ENCODE results near the gene PLK3.
A peak's percentile ranks its signal among the peaks of the same experiment; 100 is the strongest.
"Not testable (repeated sequence)": the region's sequence is repeated elsewhere in the genome, so short reads cannot be mapped to it uniquely, and the experiment has no call there.

Gene PLK3

GRCh38 chr1:44810101-44810761 lies 10.1 kb downstream of the PLK3 start:
- DNase-seq = peak; percentile 80 to 93
- Histone ChIP-seq H3K4me3 (peak overlapping the region; percentile 41 to 48), H3K9me3 (no peaks in the 10 kb centered on the region), H3K36me3 (peaks cover 0 to 19% (median 13%) of the 10 kb centered on the region in 3 donors), H3K27ac (peak overlapping the region; percentile 94 to 97), H3K27me3 (no peaks in the 10 kb centered on the region), H3K4me1 (peaks cover 16 to 90% (median 79%) of the 10 kb centered on the region in 4 donors)
- TF ChIP-seq CTCF (IDR thresholded peaks at IDR 0.05) = no peak
- intact Hi-C loops (cut with DNase I; ENCODE audit: low total_unique reads) = no loop called here

GRCh38 chr1:44810762-44811105 lies 10.6 kb downstream of the PLK3 start:
- H3K27me3 ChIP-seq; intact Hi-C loops (cut with DNase I; ENCODE audit: low total_unique reads); H3K4me3 ChIP-seq; H3K9me3 ChIP-seq: not testable (repeated sequence)
- peaks cover 0 to 19% (median 8%) of the 10 kb centered on the region in 3 donors for H3K36me3 ChIP-seq
- peak overlapping the region; percentile 94 to 97 for H3K27ac ChIP-seq
- DNase-seq = peak in 1 of 2 donors; percentile 45
- H3K4me1 ChIP-seq = peaks cover 16 to 84% (median 74%) of the 10 kb centered on the region in 4 donors

GRCh38 chr1:44811234-44811633 lies 11.1 kb downstream of the PLK3 start:
- H3K9me3 ChIP-seq = no peaks in the 10 kb centered on the region
- H3K27me3 ChIP-seq = no peaks in the 10 kb centered on the region
- intact Hi-C loops (cut with DNase I; ENCODE audit: low total_unique reads) = no loop called here
- peaks cover 16 to 80% (median 69%) of the 10 kb centered on the region in 4 donors for H3K4me1 ChIP-seq
- no peak for TF ChIP-seq CTCF (IDR thresholded peaks at IDR 0.05)
- H3K36me3 ChIP-seq = peaks cover 0 to 17% (median 3%) of the 10 kb centered on the region in 3 donors
- no peak overlapping the region for H3K4me3 ChIP-seq
- no peak for DNase-seq
- peak overlapping the region; percentile 94 to 97 for H3K27ac ChIP-seq

GRCh38 chr1:44812822-44813543 lies 12.8 kb downstream of the PLK3 start:
- no peaks in the 10 kb centered on the region for H3K27me3 ChIP-seq
- H3K4me3 ChIP-seq = peak overlapping the region; percentile 51 to 53
- H3K27ac ChIP-seq = peak overlapping the region; percentile 94 to 97
- intact Hi-C loops (cut with DNase I; ENCODE audit: low total_unique reads) = no loop called here
- TF ChIP-seq CTCF (IDR thresholded peaks at IDR 0.05) = no peak
- H3K36me3 ChIP-seq = peaks cover 0 to 14% (median 0%) of the 10 kb centered on the region in 3 donors
- H3K4me1 ChIP-seq = peaks cover 10 to 62% (median 54%) of the 10 kb centered on the region in 4 donors
- peak; percentile 19 to 69 for DNase-seq
- H3K9me3 ChIP-seq = no peaks in the 10 kb centered on the region

GRCh38 chr1:44815926-44816325 lies 15.7 kb downstream of the PLK3 start:
- peak in 1 of 2 donors; percentile 33 for DNase-seq
- peaks cover 0 to 54% (median 39%) of the 10 kb centered on the region in 4 donors for H3K4me1 ChIP-seq
- H3K27me3 ChIP-seq = not testable (repeated sequence)

GRCh38 chr1:44817307-44817706 lies 17.1 kb downstream of the PLK3 start:
- Histone ChIP-seq H3K4me3 (no peak overlapping the region), H3K4me1 (peaks cover 0 to 46% (median 31%) of the 10 kb centered on the region in 4 donors), H3K9me3 (no peaks in the 10 kb centered on the region), H3K36me3 (peaks cover 0 to 14% (median 0%) of the 10 kb centered on the region in 3 donors), H3K27me3 (no peaks in the 10 kb centered on the region), H3K27ac (no peak overlapping the region)
- no peak for DNase-seq
- intact Hi-C loops (cut with DNase I; ENCODE audit: low total_unique reads) = no loop called here
- no peak for TF ChIP-seq CTCF (IDR thresholded peaks at IDR 0.05)

More at GRCh38 chr1:44815926-44816325, 15.7 kb downstream of the PLK3 start:
- intact Hi-C loops (cut with DNase I; ENCODE audit: low total_unique reads); H3K4me3 ChIP-seq; H3K9me3 ChIP-seq; H3K27ac ChIP-seq: not testable (repeated sequence)
- H3K36me3 ChIP-seq = peaks cover 0 to 14% (median 0%) of the 10 kb centered on the region in 3 donors
